Transverse colon (tissue), 4 donors: ENCODE measurements around the gene KCNT1. TPM values are rescaled to one million over a fixed set of nuclear protein-coding genes. Genes with fewer than 3 reads are reported as not detected.

Experiments used
- DNase-seq: peaks from one replicate; pipeline ENCODE4 v3.0.0-alpha.2; 2019
- H3K27ac ChIP-seq, 4 donors: fragments of 200-600 bp; sonication (generic); 2 replicates each; pipeline ENCODE4 v1.5.1; 2016 to 2018; ENCODE audit warnings: inconsistent platforms in 4 of 4
- H3K27me3 ChIP-seq: fragments of 200-600 bp; sonication (generic); 2 replicates; pipeline ENCODE4 v1.5.1; 2017; ENCODE audit warnings: inconsistent platforms
- H3K36me3 ChIP-seq, 4 donors: fragments of 200-600 bp; sonication (generic); 2 replicates each; pipeline ENCODE4 v1.5.1; 2017 to 2019; ENCODE audit warnings: inconsistent platforms in 4 of 4
- H3K4me1 ChIP-seq, 4 donors: fragments of 200-600 bp; sonication (generic); 2 replicates each; pipeline ENCODE4 v1.5.1; 2017 to 2020; ENCODE audit warnings: inconsistent platforms in 4 of 4
- H3K4me3 ChIP-seq, 4 donors: fragments of 200-600 bp; sonication (generic); 1 replicate in 1 of 4; 2 replicates in 3 of 4; pipeline versions ENCODE4 v1.5.1 to v1.6.1; 2017 to 2019; ENCODE audit warnings: inconsistent platforms in 4 of 4
- H3K9me3 ChIP-seq, 2 donors: fragments of 200-600 bp; sonication (generic); 2 replicates each; pipeline ENCODE4 v1.5.1; 2017 to 2019; ENCODE audit warnings: inconsistent platforms in 2 of 2
- EP300 ChIP-seq: sonication (generic); formaldehyde crosslinking; IDR thresholded peaks from one replicate; pipeline ENCODE4 v1.6.1; 2017; ENCODE audit warnings: antibody characterized with exemption, low read depth
- POLR2A ChIP-seq: fragments of 450-650 bp; IDR thresholded peaks from one replicate; pipeline ENCODE4 v1.6.1; 2016; ENCODE audit warnings: antibody characterized with exemption, mild to moderate bottlenecking, moderate library complexity
- POLR2AphosphoS5 ChIP-seq, 3 donors: sonication (generic); formaldehyde crosslinking; IDR thresholded peaks; one replicate each; pipeline ENCODE4 v1.6.1; 2016; ENCODE audit warnings: antibody characterized with exemption in 3 of 3
- WGBS, 2 donors: methylation state at CpG; one replicate each; pipeline ENCODE4 v1.1.5; 2018; ENCODE audit warnings: low coverage in 1 of 2; 5-methylcytosine and 5-hydroxymethylcytosine counted together
- in situ Hi-C, 4 donors: fragments of 200-750 bp; cut with MboI; loops; one replicate each; pipeline versions ENCODE4 v1.15.0 to v1.15.1; 2017; ENCODE audit warnings: low sequenced_read_pairs in 3 of 4, low pct_ligation_motif_present in 1 of 4, low pct_unique_long_range_greater_than_20kb in 1 of 4
- intact Hi-C: fragments of 100-400 bp; cut with DNase I; formaldehyde crosslinking; loops from one replicate; pipeline ENCODE4 v1.15.1; 2023; ENCODE audit warnings: low total_unique reads
- total RNA-seq, 4 donors: library from RNA; depleted of rRNA; stranded (reverse); fragments of >200 nt; gene quantifications; one replicate each; pipeline ENCODE4 v1.1.0, GENCODE V29; 2016
- TF ChIP-seq, protein P1 (sequence below), 5 experiments: fragments of 200-600 bp in 3 of 5; fragments of 450-650 bp in 2 of 5; sonication (generic) in 3 of 5; IDR thresholded peaks; 1 replicate in 2 of 5; 2 replicates in 3 of 5; pipeline ENCODE4 v1.5.1; 2016 to 2017; ENCODE audit warnings: antibody characterized with exemption in 5 of 5, inconsistent platforms in 3 of 5, mild to moderate bottlenecking in 2 of 5, moderate library complexity in 1 of 5

The KCNT1 gene
- total RNA-seq, 4 donors from 2014 or later = 0.14 TPM; not detected in 3

DNA sequence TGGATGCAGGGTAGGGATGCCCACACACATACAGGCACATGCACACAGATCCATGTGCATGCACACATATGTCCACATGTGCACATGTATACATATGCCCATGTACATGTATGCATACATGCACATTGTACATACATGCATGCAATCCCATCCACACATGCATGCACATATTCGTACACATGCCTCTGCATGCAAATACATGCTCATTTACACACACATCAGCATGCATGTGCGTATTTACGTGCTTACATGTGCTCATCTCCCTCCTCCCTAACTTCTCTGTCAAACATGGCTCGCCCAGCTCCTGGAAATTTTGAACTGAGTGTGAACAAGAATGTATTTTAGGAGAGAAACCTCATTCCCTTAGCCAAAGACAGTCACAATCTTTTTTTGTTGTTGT lies 6.2 kb downstream of the KCNT1 start:
- Histone ChIP-seq H3K4me1 (no peaks in the 10 kb centered on the region), H3K9me3 (no peaks in the 10 kb centered on the region), H3K27ac (no peak overlapping the region), H3K27me3 (peaks cover 48% of the 10 kb centered on the region), H3K36me3 (no peaks in the 10 kb centered on the region), H3K4me3 (no peak overlapping the region)
- intact Hi-C loops = no loop called here
- 78 to 83% methylated on average over 4 of the region's 4 CpGs for WGBS, 2 donors
- in situ Hi-C loops = no loop called here
- no peak for DNase-seq
- TF ChIP-seq, protein P1, sequence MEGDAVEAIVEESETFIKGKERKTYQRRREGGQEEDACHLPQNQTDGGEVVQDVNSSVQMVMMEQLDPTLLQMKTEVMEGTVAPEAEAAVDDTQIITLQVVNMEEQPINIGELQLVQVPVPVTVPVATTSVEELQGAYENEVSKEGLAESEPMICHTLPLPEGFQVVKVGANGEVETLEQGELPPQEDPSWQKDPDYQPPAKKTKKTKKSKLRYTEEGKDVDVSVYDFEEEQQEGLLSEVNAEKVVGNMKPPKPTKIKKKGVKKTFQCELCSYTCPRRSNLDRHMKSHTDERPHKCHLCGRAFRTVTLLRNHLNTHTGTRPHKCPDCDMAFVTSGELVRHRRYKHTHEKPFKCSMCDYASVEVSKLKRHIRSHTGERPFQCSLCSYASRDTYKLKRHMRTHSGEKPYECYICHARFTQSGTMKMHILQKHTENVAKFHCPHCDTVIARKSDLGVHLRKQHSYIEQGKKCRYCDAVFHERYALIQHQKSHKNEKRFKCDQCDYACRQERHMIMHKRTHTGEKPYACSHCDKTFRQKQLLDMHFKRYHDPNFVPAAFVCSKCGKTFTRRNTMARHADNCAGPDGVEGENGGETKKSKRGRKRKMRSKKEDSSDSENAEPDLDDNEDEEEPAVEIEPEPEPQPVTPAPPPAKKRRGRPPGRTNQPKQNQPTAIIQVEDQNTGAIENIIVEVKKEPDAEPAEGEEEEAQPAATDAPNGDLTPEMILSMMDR (IDR thresholded peaks at IDR 0.05) = no peak
- TF ChIP-seq POLR2A (no peak), POLR2AphosphoS5 (IDR thresholded peaks at IDR 0.05) (no peak), EP300 (no peak)

DNA sequence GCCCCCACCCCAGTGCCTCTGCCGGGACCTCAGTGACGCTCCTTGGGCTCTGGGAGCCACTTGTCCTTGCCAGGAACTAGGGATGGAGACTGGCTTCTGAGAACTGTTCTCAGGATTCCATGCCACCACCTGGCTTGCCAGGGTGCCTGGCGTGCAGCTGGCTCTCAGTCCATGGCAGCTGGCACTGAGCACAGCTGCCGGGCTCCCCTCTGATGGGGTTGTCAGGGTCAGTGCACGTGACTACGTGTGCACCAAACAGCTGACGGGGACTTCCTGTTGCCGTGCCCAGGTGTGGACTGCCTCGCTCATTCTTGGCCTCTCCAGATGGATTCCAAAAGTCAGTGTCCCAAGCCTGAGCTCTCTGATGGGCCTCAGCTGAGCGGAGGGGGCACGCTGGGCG lies 9.4 kb downstream of the KCNT1 start:
- intact Hi-C loops (no loop called here), in situ Hi-C loops (no loop called here)
- no peak for TF ChIP-seq POLR2A
- TF ChIP-seq, protein P1 (IDR thresholded peaks at IDR 0.05) = no peak
- TF ChIP-seq EP300 = no peak
- TF ChIP-seq POLR2AphosphoS5 (IDR thresholded peaks at IDR 0.05) = no peak
- Histone ChIP-seq H3K4me1 (no peaks in the 10 kb centered on the region), H3K4me3 (no peak overlapping the region), H3K36me3 (no peaks in the 10 kb centered on the region), H3K27me3 (peaks cover 53% of the 10 kb centered on the region), H3K27ac (no peak overlapping the region), H3K9me3 (no peaks in the 10 kb centered on the region)
- 75% methylated on average over 12 of the region's 12 CpGs; no CpG with 5 or more reads in 1 of the 2 donors for WGBS, 2 donors
- no peak for DNase-seq

DNA sequence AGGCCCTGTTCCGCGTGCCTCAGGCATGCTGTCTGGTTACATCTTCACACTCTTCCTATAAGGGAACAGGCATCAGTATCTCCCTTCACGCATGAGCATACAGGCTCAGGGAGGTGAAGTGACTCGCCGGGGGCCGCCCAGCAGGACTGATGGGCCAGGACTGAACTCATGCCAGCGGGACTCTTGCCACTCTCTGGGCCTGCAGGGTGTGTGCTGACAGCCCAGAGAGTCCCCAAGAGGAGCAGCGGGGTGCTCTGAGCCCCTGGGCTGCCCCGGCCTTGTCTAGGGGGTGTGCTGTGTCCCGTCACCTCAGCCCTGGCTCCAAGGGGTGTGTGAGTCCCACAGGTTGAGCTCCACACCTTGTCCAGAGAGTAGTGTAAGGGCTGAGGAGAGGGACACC lies 9.9 kb downstream of the KCNT1 start:
- 79% methylated on average over 10 of the region's 10 CpGs; no CpG with 5 or more reads in 1 of the 2 donors for WGBS, 2 donors
- Histone ChIP-seq H3K4me1 (no peaks in the 10 kb centered on the region), H3K9me3 (no peaks in the 10 kb centered on the region), H3K27me3 (peaks cover 53% of the 10 kb centered on the region), H3K27ac (no peak overlapping the region), H3K36me3 (no peaks in the 10 kb centered on the region), H3K4me3 (no peak overlapping the region)
- intact Hi-C loops (no loop called here), in situ Hi-C loops (no loop called here)
- no peak for DNase-seq
- TF ChIP-seq, protein P1 (IDR thresholded peaks at IDR 0.05) = no peak
- TF ChIP-seq POLR2A = no peak
- no peak for TF ChIP-seq EP300

DNA sequence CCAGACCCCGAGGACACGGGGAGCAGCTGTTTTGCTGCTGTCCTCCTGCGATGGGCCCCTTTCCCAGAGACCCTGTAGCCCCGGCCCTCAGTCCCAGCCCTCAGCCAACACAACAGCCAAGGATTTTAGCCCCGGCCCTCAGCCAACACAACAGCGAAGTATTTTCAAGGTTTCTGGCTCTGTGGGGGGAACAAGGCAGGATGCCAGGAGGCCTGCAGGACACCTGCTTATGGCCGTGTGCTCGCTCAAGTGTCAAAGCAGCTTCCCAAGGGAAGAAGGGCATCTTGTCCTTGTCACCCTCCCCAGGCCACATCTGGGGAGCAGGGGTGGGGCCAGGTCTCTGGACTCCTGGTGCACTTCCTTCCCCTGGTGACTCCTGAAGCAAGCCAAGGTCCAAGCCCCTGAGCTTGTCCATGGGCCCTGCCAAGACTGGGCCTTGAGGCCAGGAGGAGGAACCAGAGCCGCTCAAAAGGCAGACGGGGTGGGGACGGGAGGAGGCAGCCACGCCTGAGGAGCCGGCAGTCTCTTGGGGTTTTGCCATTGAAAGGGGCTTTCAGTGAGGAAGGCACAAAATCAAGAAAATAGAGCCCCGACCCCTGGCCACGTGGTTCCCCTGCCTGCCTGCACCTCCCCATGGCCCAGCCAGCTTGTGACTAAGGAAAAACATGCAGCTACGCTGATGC lies 10.8 kb downstream of the KCNT1 start:
- H3K9me3 ChIP-seq = no peaks in the 10 kb centered on the region
- no peaks in the 10 kb centered on the region for H3K4me1 ChIP-seq
- 40% methylated on average over 16 of the region's 16 CpGs; no CpG with 5 or more reads in 1 of the 2 donors for WGBS, 2 donors
- TF ChIP-seq POLR2AphosphoS5 (IDR thresholded peaks at IDR 0.05) = no peak
- TF ChIP-seq, protein P1 (IDR thresholded peaks at IDR 0.05) = no peak
- no peak for TF ChIP-seq EP300
- TF ChIP-seq POLR2A = no peak
- H3K36me3 ChIP-seq = no peaks in the 10 kb centered on the region
- DNase-seq = no peak
- in situ Hi-C loops = no loop called here
- no peak overlapping the region for H3K4me3 ChIP-seq
- no peak overlapping the region for H3K27ac ChIP-seq
- intact Hi-C loops = no loop called here
- H3K27me3 ChIP-seq = peaks cover 56% of the 10 kb centered on the region
